BLaER1 treated with 17β-estradiol and CSF1 and Interleukin-3, amounts not matched to agents 10 nM and 100 nM (cell line): ENCODE data around the gene GSTM5.
A peak's percentile ranks its signal among the peaks of the same experiment; 100 is the strongest.

Experiments
- H3K27ac ChIP-seq, 11 experiments: shearing (Covaris generic); formaldehyde crosslinking; 2 replicates each; pipeline ENCODE4 v1.8.1; 2022
- H3K27me3 ChIP-seq, 11 experiments: shearing (Covaris generic); formaldehyde crosslinking; 2 replicates each; pipeline ENCODE4 v1.8.1; 2022
- H3K36me3 ChIP-seq, 11 experiments: shearing (Covaris generic); formaldehyde crosslinking; 2 replicates each; pipeline ENCODE4 v1.8.1; 2022
- H3K4me1 ChIP-seq, 10 experiments: shearing (Covaris generic); formaldehyde crosslinking; 2 replicates each; pipeline ENCODE4 v1.8.1; 2022
- H3K4me2 ChIP-seq, 11 experiments: shearing (Covaris generic); formaldehyde crosslinking; 2 replicates each; pipeline ENCODE4 v1.8.1; 2022
- H3K4me3 ChIP-seq, 10 experiments: shearing (Covaris generic); formaldehyde crosslinking; 2 replicates each; pipeline ENCODE4 v1.8.1; 2022
- H3K9ac ChIP-seq, 11 experiments: shearing (Covaris generic); formaldehyde crosslinking; 2 replicates each; pipeline ENCODE4 v1.8.1; 2022
- H3K9me3 ChIP-seq, 11 experiments: shearing (Covaris generic); formaldehyde crosslinking; replicated peaks in 1 of 11; 2 replicates each; pipeline ENCODE4 v1.8.1; 2022
- H4K20me1 ChIP-seq, 11 experiments: shearing (Covaris generic); formaldehyde crosslinking; 2 replicates each; pipeline ENCODE4 v1.8.1; 2022
- Cebpa-rat ChIP-seq, 11 experiments: shearing (Covaris generic); IDR thresholded peaks; 2 replicates each; pipeline ENCODE4 v1.8.1; 2022

GSTM5 gene

GRCh38 chr1:109714661-109715372 lies 2.8 kb downstream of the GSTM5 start:
- no peak overlapping the region for H3K27ac ChIP-seq
- no peak for TF ChIP-seq Cebpa-rat (IDR thresholded peaks at IDR 0.05)
- H3K36me3 ChIP-seq: no peaks in the 10 kb centered on the region
- no peak overlapping the region for H3K9ac ChIP-seq
- H3K27me3 ChIP-seq: peaks cover 9 to 14% (median 13%) of the 10 kb centered on the region in 11 experiments; a peak in 20 of 22 replicates
- peaks cover 2 to 23% (median 8%) of the 10 kb centered on the region in 11 experiments; a peak in 21 of 22 replicates for H3K9me3 ChIP-seq
- no peaks in the 10 kb centered on the region for H4K20me1 ChIP-seq
- peaks cover 0 to 12% (median 2%) of the 10 kb centered on the region in 10 experiments; a peak in 8 of 20 replicates for H3K4me1 ChIP-seq
- H3K4me2 ChIP-seq: no peak overlapping the region
- no peak overlapping the region for H3K4me3 ChIP-seq

DNA sequence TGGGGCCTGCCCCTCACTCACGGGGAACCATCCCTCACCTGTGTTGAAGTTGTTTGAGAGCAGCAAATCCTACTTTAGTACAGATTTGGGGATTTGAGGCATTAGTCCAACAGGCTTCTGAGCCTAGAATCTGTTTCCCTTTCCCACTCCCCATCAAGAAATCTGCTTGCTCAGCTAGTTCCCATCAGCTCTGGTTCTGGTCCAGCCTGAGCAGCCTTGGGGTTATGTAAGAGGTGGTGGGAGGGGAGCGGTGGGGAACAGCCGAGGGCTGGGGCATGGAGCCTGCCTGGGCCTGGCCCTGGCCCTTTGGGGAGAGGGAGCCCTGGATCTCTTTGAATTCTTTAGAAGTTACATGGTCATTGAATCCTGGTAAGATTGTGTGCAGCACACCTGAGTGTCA lies 4.1 kb downstream of the GSTM5 start:
- H3K4me3 ChIP-seq: no peak overlapping the region
- no peak for TF ChIP-seq Cebpa-rat (IDR thresholded peaks at IDR 0.05)
- H3K4me2 ChIP-seq: no peak overlapping the region

GRCh38 chr1:109716570-109717090 lies 4.6 kb downstream of the GSTM5 start:
- no peak overlapping the region for H3K4me3 ChIP-seq
- no peak overlapping the region for H3K27ac ChIP-seq
- H3K4me2 ChIP-seq: no peak overlapping the region
- peaks cover 0 to 13% (median 2%) of the 10 kb centered on the region in 10 experiments; a peak in 8 of 20 replicates for H3K4me1 ChIP-seq
- TF ChIP-seq Cebpa-rat (IDR thresholded peaks at IDR 0.05): no peak
- H3K9me3 ChIP-seq: peaks cover 0 to 10% (median 6%) of the 10 kb centered on the region in 11 experiments; a peak in 7 of 22 replicates
- H3K9ac ChIP-seq: no peak overlapping the region
- peaks cover 9 to 13% (median 12%) of the 10 kb centered on the region in 11 experiments; a peak in 20 of 22 replicates for H3K27me3 ChIP-seq
- no peaks in the 10 kb centered on the region for H4K20me1 ChIP-seq
- no peaks in the 10 kb centered on the region for H3K36me3 ChIP-seq

More for the DNA sequence above, 4.1 kb downstream of the GSTM5 start:
- peaks cover 9 to 14% (median 13%) of the 10 kb centered on the region in 11 experiments; a peak in 20 of 22 replicates for H3K27me3 ChIP-seq
- no peak overlapping the region for H3K9ac ChIP-seq
- peaks cover 0 to 10% (median 6%) of the 10 kb centered on the region in 11 experiments; a peak in 7 of 22 replicates for H3K9me3 ChIP-seq
- H3K4me1 ChIP-seq: peaks cover 0 to 13% (median 2%) of the 10 kb centered on the region in 10 experiments; a peak in 8 of 20 replicates
- no peaks in the 10 kb centered on the region for H4K20me1 ChIP-seq
- H3K27ac ChIP-seq: no peak overlapping the region
- H3K36me3 ChIP-seq: no peaks in the 10 kb centered on the region

DNA sequence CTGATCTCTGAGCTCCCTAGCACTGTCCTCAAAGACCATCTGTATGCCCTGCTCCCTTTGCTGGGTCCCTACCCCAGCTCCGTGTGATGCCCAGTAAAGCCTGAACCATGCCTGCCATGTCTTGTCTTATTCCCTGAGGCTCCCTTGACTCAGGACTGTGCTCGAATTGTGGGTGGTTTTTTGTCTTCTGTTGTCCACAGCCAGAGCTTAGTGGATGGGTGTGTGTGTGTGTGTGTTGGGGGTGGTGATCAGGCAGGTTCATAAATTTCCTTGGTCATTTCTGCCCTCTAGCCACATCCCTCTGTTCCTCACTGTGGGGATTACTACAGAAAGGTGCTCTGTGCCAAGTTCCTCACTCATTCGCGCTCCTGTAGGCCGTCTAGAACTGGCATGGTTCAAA lies 5.7 kb downstream of the GSTM5 start:
- H3K27ac ChIP-seq: no peak overlapping the region; a peak in 1 of 22 replicates

GRCh38 chr1:109718495-109718894 lies 6.4 kb downstream of the GSTM5 start:
- H4K20me1 ChIP-seq: no peaks in the 10 kb centered on the region
- H3K4me2 ChIP-seq: no peak overlapping the region

More for the DNA sequence above, 5.7 kb downstream of the GSTM5 start:
- Histone ChIP-seq H4K20me1 (no peaks in the 10 kb centered on the region), H3K9me3 (peaks cover 0 to under 1% (median 0%) of the 10 kb centered on the region in 11 experiments; a peak in 1 of 22 replicates), H3K4me2 (no peak overlapping the region), H3K4me3 (no peak overlapping the region), H3K4me1 (peaks cover 0 to 13% (median 2%) of the 10 kb centered on the region in 10 experiments; a peak in 8 of 20 replicates), H3K9ac (no peak overlapping the region), H3K36me3 (no peaks in the 10 kb centered on the region), H3K27me3 (peaks cover 0 to 2% (median 1%) of the 10 kb centered on the region in 11 experiments; a peak in 9 of 22 replicates)
- no peak for TF ChIP-seq Cebpa-rat (IDR thresholded peaks at IDR 0.05)

GRCh38 chr1:109719337-109719837 lies 7.3 kb downstream of the GSTM5 start:
- Histone ChIP-seq H3K36me3 (no peaks in the 10 kb centered on the region), H3K9me3 (no peaks in the 10 kb centered on the region), H4K20me1 (no peaks in the 10 kb centered on the region), H3K4me2 (peak overlapping the region in 5 of 11 experiments; percentile 9 to 49 (median 26); a peak in 6 of 22 replicates), H3K4me3 (no peak overlapping the region), H3K4me1 (peaks cover 0 to 13% (median 2%) of the 10 kb centered on the region in 10 experiments; a peak in 8 of 20 replicates), H3K27me3 (no peaks in the 10 kb centered on the region), H3K9ac (no peak overlapping the region), H3K27ac (peak overlapping the region in 2 of 11 experiments; percentile 9 to 61; a peak in 2 of 22 replicates)
- TF ChIP-seq Cebpa-rat (IDR thresholded peaks at IDR 0.05): no peak

More at GRCh38 chr1:109718495-109718894, 6.4 kb downstream of the GSTM5 start:
- Histone ChIP-seq H3K9me3 (no peaks in the 10 kb centered on the region), H3K36me3 (no peaks in the 10 kb centered on the region), H3K27ac (peak overlapping the region in 4 of 11 experiments; percentile 9 to 61 (median 24); a peak in 7 of 22 replicates), H3K9ac (no peak overlapping the region), H3K4me1 (peaks cover 0 to 13% (median 2%) of the 10 kb centered on the region in 10 experiments; a peak in 8 of 20 replicates), H3K4me3 (no peak overlapping the region), H3K27me3 (no peaks in the 10 kb centered on the region)
- TF ChIP-seq Cebpa-rat (IDR thresholded peaks at IDR 0.05): no peak

DNA sequence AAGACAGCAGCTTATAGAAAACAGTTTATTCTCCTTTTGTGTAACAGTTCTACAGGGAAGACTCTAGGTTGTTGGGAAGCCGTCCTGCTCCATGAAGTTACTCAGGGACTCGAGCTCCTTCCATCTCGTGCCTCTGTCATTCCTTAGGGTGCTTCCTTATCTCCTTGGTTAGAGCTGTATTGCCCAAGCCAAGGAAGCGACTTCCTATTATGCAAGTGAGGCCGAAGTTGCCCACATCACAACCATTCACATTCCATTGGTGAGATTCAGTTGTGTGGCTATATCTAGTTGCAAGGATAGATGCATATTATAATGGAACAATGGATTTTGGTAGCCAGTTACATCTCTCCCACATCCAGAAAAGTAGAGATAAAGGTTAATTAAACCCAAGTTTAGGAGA lies 9.0 kb downstream of the GSTM5 start:
- Histone ChIP-seq H3K27me3 (no peaks in the 10 kb centered on the region), H3K27ac (no peak overlapping the region), H3K9me3 (peaks cover 0 to 8% (median 0%) of the 10 kb centered on the region in 11 experiments; a peak in 3 of 22 replicates), H3K9ac (no peak overlapping the region), H3K4me3 (no peak overlapping the region), H4K20me1 (no peaks in the 10 kb centered on the region), H3K36me3 (no peaks in the 10 kb centered on the region), H3K4me1 (peaks cover 0 to 13% (median 2%) of the 10 kb centered on the region in 10 experiments; a peak in 8 of 20 replicates), H3K4me2 (peak overlapping the region in 2 of 11 experiments; percentile 9 to 12; a peak in 2 of 22 replicates)
- TF ChIP-seq Cebpa-rat (IDR thresholded peaks at IDR 0.05): no peak

DNA sequence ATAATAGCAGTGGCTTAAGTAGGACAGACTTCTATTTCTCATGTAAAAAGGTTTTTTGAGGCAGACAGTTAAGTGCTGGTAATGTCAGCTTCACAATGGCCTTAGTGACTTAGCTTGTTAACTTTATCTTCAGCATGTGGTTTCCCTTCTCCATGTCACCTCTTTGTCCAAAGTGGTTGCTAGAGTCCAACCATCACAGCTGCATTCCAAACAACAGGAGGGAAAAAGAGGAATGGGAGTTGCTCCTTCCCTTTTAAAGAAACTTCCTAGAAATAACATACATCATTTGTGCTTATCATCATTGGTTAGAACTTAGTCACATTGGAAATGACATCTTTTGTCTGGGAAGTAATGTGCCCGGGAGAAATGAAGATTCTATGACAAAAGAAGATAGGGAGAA lies 9.9 kb downstream of the GSTM5 start:
- no peaks in the 10 kb centered on the region for H3K36me3 ChIP-seq
- TF ChIP-seq Cebpa-rat (IDR thresholded peaks at IDR 0.05): no peak

More for the DNA sequence above, 9.9 kb downstream of the GSTM5 start:
- Histone ChIP-seq H3K9me3 (peaks cover 0 to 12% (median 6%) of the 10 kb centered on the region in 11 experiments; a peak in 11 of 22 replicates), H3K27me3 (no peaks in the 10 kb centered on the region), H4K20me1 (no peaks in the 10 kb centered on the region), H3K4me2 (no peak overlapping the region), H3K4me3 (no peak overlapping the region), H3K27ac (no peak overlapping the region), H3K9ac (no peak overlapping the region), H3K4me1 (peaks cover 0 to 13% (median 4%) of the 10 kb centered on the region in 10 experiments; a peak in 9 of 20 replicates)
